ENCODE results near the gene ABCD4. TPM values are rescaled to one million over a fixed set of nuclear protein-coding genes. Genes with fewer than 3 reads are reported as not detected.

The ABCD4 gene
- total RNA-seq, 1 experiment from 2014 or later: 49.2 TPM

DNA sequence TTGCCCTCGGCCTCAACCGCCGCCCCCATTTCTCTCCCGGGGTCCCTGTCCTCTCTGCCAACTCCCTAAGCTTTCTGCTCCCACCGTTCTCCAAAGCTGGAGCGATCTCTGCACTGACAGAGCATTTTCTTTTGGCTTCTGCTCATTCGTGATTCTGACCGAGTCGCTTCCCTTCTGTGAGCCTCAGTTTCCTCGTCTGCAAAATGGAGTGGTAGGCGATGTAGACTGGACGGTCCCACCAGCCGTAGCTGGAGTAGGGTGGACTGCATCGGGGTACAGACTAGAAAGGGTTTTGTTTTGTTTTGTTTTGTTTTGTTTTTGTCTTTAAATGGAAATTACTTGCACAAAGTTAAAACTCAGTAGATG lies 61.1 kb downstream of the ABCD4 start:
- no peaks in the 10 kb centered on the region for H3K9me3 ChIP-seq (ENCODE audit: low read length)
- no peak overlapping the region for H2AFZ ChIP-seq (ENCODE audit: low read length)
- H3K27me3 ChIP-seq (ENCODE audit: low read length): no peaks in the 10 kb centered on the region
- no peaks in the 10 kb centered on the region for H3K9me2 ChIP-seq (replicated peaks; ENCODE audit: insufficient read depth, low read length)
- no peak overlapping the region for H3K4me3 ChIP-seq (ENCODE audit: low read length)
- H3K4me1 ChIP-seq (ENCODE audit: low read length): no peaks in the 10 kb centered on the region
- no peak overlapping the region for H3K9ac ChIP-seq (ENCODE audit: low read length)
- no peaks in the 10 kb centered on the region for H4K20me1 ChIP-seq (ENCODE audit: insufficient read depth, low read depth, low read length)
- no peak overlapping the region for H3K4me2 ChIP-seq (ENCODE audit: low read depth, low read length, poor library complexity, severe bottlenecking)
- no peak overlapping the region for H3K27ac ChIP-seq (ENCODE audit: low read length)
- no peak for DNase-seq
- H3K79me2 ChIP-seq (ENCODE audit: low read length): no peaks in the 10 kb centered on the region
- no peaks in the 10 kb centered on the region for H3K36me3 ChIP-seq (ENCODE audit: insufficient read depth, low read length)

DNA sequence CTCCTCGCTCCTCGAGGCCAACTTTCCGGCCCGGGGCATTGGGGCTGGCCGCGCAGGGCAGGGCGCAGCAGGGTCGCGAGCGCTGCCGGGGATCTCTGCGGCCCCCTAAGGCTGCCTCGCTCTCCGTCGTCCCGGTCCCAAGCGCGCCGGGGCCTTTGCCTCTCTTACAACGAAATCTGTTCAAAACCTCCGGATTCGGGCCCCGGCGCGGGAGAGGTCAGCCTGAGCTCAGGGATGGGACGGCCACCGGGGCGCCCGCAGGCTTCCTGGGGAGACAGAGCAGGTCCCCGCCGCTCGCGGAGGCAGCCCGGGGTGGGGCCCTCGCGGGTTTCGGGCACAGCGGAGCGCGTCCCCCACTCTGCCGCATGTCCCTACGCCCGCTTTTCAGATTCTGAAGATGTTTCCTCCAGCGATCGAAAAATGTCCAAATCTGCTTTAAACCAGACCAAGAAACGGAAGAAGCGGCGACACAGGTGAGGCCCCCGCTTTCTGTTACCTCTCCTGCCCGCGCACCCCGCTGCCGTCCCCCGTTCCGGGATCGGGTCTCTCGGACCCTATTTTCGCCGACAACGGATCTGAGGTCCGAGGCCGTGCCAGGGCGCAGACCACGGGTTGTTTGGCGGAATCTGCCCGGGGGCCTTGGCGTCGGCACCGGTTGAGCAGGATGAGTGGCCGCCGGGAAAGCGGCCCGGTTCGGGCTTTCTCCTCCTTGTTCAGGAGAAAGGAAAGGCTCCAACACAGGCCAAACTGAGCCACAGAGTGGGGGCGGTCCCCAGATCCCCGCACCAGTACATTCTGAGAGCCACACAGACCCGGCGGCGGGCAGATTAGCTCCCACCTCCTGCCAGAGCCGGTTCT lies 61.7 kb downstream of the ABCD4 start:
- Histone ChIP-seq H3K4me2 (ENCODE audit: low read depth, low read length, poor library complexity, severe bottlenecking) (no peak overlapping the region), H3K4me3 (ENCODE audit: low read length) (no peak overlapping the region), H3K36me3 (ENCODE audit: insufficient read depth, low read length) (no peaks in the 10 kb centered on the region), H3K9ac (ENCODE audit: low read length) (no peak overlapping the region), H3K79me2 (ENCODE audit: low read length) (no peaks in the 10 kb centered on the region), H3K9me2 (replicated peaks; ENCODE audit: insufficient read depth, low read length) (no peaks in the 10 kb centered on the region), H3K9me3 (ENCODE audit: low read length) (no peaks in the 10 kb centered on the region), H3K27me3 (ENCODE audit: low read length) (no peaks in the 10 kb centered on the region), H4K20me1 (ENCODE audit: insufficient read depth, low read depth, low read length) (no peaks in the 10 kb centered on the region), H2AFZ (ENCODE audit: low read length) (no peak overlapping the region), H3K4me1 (ENCODE audit: low read length) (no peaks in the 10 kb centered on the region), H3K27ac (ENCODE audit: low read length) (no peak overlapping the region)
- DNase-seq: no peak

GRCh38 chr14:74239848-74240793 lies 62.6 kb downstream of the ABCD4 start:
- Histone ChIP-seq H4K20me1 (ENCODE audit: insufficient read depth, low read depth, low read length) (no peaks in the 10 kb centered on the region), H3K9me3 (ENCODE audit: low read length) (no peaks in the 10 kb centered on the region), H3K27me3 (ENCODE audit: low read length) (no peaks in the 10 kb centered on the region), H3K4me1 (ENCODE audit: low read length) (no peaks in the 10 kb centered on the region), H3K36me3 (ENCODE audit: insufficient read depth, low read length) (no peaks in the 10 kb centered on the region), H3K79me2 (ENCODE audit: low read length) (no peaks in the 10 kb centered on the region), H3K4me2 (ENCODE audit: low read depth, low read length, poor library complexity, severe bottlenecking) (no peak overlapping the region), H3K9me2 (replicated peaks; ENCODE audit: insufficient read depth, low read length) (no peaks in the 10 kb centered on the region), H2AFZ (ENCODE audit: low read length) (no peak overlapping the region), H3K9ac (ENCODE audit: low read length) (no peak overlapping the region), H3K4me3 (ENCODE audit: low read length) (no peak overlapping the region), H3K27ac (ENCODE audit: low read length) (no peak overlapping the region)
- no peak for DNase-seq

- no peaks in the 10 kb centered on the region for H3K9me3 ChIP-seq (ENCODE audit: low read length)
- no peaks in the 10 kb centered on the region for H3K36me3 ChIP-seq (ENCODE audit: insufficient read depth, low read length)
- no peaks in the 10 kb centered on the region for H3K79me2 ChIP-seq (ENCODE audit: low read length)
- H3K4me3 ChIP-seq (ENCODE audit: low read length): no peak within 1 kb of the TSS
- H3K9ac ChIP-seq (ENCODE audit: low read length): no peak within 1 kb of the TSS
- no peaks in the 10 kb centered on the region for H3K27me3 ChIP-seq (ENCODE audit: low read length)
- DNase-seq: no peak
- H4K20me1 ChIP-seq (ENCODE audit: insufficient read depth, low read depth, low read length): no peaks in the 10 kb centered on the region
- no peaks in the 10 kb centered on the region for H3K4me1 ChIP-seq (ENCODE audit: low read length)
- H2AFZ ChIP-seq (ENCODE audit: low read length): no peak within 1 kb of the TSS
- H3K9me2 ChIP-seq (replicated peaks; ENCODE audit: insufficient read depth, low read length): no peaks in the 10 kb centered on the region
- no peak within 1 kb of the TSS for H3K27ac ChIP-seq (ENCODE audit: low read length)
- H3K4me2 ChIP-seq (ENCODE audit: low read depth, low read length, poor library complexity, severe bottlenecking): no peak within 1 kb of the TSS
These were observed 63.5 kb downstream of the ABCD4 start, which contains the start of gene VSX2 for GRCh38 chr14:74238974-74239847. TSS of gene VSX2 (plus strand) at chr14:74239449. CDS start at chr14:74239562, 113 bp downstream.

GRCh38 chr14:74237441-74237840 lies 65.3 kb downstream of the ABCD4 start:
- no peaks in the 10 kb centered on the region for H3K36me3 ChIP-seq (ENCODE audit: insufficient read depth, low read length)
- H3K4me3 ChIP-seq (ENCODE audit: low read length): no peak overlapping the region
- H3K79me2 ChIP-seq (ENCODE audit: low read length): no peaks in the 10 kb centered on the region
- DNase-seq: no peak
- no peaks in the 10 kb centered on the region for H3K4me1 ChIP-seq (ENCODE audit: low read length)
- no peaks in the 10 kb centered on the region for H4K20me1 ChIP-seq (ENCODE audit: insufficient read depth, low read depth, low read length)
- H3K27me3 ChIP-seq (ENCODE audit: low read length): no peaks in the 10 kb centered on the region
- no peaks in the 10 kb centered on the region for H3K9me3 ChIP-seq (ENCODE audit: low read length)
- H3K9ac ChIP-seq (ENCODE audit: low read length): no peak overlapping the region
- H2AFZ ChIP-seq (ENCODE audit: low read length): no peak overlapping the region
- no peak overlapping the region for H3K4me2 ChIP-seq (ENCODE audit: low read depth, low read length, poor library complexity, severe bottlenecking)
- H3K27ac ChIP-seq (ENCODE audit: low read length): no peak overlapping the region
- H3K9me2 ChIP-seq (replicated peaks; ENCODE audit: insufficient read depth, low read length): no peaks in the 10 kb centered on the region

Other genes with a start within 250 kb of the ABCD4 start
- 24.2 and 43.0 TPM in 2 replicates for gene ALDH6A1, start 218.5 kb downstream of the ABCD4 start, total RNA-seq (2014; rRNA removed; shearing (Covaris generic); ENCODE audit: low replicate concordance)
- 17.1 and 34.0 TPM in 2 replicates for gene LIN52, start 218.0 kb downstream of the ABCD4 start, total RNA-seq (2014; rRNA removed; shearing (Covaris generic); ENCODE audit: low replicate concordance)
- gene VSX2, start 63.5 kb downstream of the ABCD4 start, total RNA-seq (2014; rRNA removed; shearing (Covaris generic); ENCODE audit: low replicate concordance): not detected in 2 replicates
- not detected in 2 replicates for gene VRTN, start 45.5 kb upstream of the ABCD4 start, total RNA-seq (2014; rRNA removed; shearing (Covaris generic); ENCODE audit: low replicate concordance)
- not detected in 2 replicates for gene SYNDIG1L, start 123.3 kb upstream of the ABCD4 start, total RNA-seq (2014; rRNA removed; shearing (Covaris generic); ENCODE audit: low replicate concordance)
- gene NPC2, start 190.4 kb upstream of the ABCD4 start, total RNA-seq (2014; rRNA removed; shearing (Covaris generic); ENCODE audit: low replicate concordance): 113 and 120 TPM in 2 replicates
- 25.7 and 40.0 TPM in 2 replicates for gene ISCA2, start 190.8 kb upstream of the ABCD4 start, total RNA-seq (2014; rRNA removed; shearing (Covaris generic); ENCODE audit: low replicate concordance)